ENCODE measurements around the gene SEPSECS.

The SEPSECS gene

GRCh38 chr4:25154594-25155265 lies 5.5 kb downstream of the SEPSECS start:
- DNase-seq = no peak

DNA sequence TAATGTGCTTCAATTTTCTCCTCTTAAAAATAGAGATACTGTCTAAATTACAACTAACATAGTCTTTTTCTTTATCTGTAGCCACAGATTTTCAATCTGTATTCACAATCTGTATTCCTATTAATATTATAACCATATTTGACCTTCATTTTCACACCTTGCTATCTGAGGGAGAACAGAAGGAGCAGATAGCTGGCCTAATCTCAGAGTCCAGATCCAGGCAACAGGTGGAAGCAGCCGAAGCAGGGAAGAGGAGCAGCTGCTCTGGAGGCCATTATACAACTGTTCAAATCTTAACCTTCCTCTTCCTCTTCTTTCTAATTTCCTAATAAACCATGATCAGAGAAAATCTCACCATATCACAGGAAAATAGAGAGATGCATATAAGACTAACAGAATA lies 14.2 kb downstream of the SEPSECS start:
- DNase-seq = no peak

GRCh38 chr4:25144870-25145481 lies 15.3 kb downstream of the SEPSECS start:
- DNase-seq = no peak

DNA sequence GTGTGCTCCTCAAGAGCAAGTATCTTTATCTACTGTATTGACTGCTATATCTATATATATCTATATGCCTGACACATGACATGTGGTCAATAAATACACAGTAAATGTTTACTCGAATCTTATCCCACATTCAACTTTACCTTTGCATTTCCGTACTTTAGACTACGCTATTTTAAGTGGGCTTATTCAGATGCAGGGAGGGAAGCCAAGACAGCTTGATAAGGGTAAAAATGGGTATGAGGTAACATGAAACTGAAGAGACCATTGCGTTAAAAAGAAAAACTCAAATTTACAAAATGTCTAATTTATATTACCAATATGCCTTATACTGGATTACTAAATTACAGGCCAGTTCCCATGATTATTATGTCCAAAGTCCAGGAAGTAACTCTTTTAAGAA lies 17.8 kb downstream of the SEPSECS start:
- DNase-seq = no peak

GRCh38 chr4:25141592-25141991 lies 18.7 kb downstream of the SEPSECS start:
- DNase-seq = no peak

DNA sequence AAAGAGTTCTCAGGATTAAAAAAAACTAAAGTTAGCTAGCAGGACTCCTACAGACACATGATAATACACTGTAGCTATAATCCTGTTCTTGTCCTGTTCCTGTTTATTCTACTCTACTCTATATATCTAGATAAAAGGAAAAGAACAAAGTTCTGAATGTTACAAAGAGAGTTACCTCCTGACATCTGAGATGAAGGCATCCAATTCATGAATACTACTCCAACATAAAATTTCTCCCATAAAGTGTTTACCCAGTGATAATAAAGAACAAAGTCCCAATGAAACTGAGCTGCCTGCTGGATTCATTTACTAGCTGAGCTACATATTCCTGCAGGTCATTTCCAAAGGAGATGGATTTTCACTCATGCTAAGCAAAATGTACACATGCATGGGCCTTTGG lies 27.1 kb downstream of the SEPSECS start:
- DNase-seq = no peak

- no peak for DNase-seq
Measured at GRCh38 chr4:25131926-25132325, 28.3 kb downstream of the SEPSECS start.

- no peak for DNase-seq
Measured at GRCh38 chr4:25131381-25131780, 28.9 kb downstream of the SEPSECS start.

GRCh38 chr4:25129917-25130316 lies 30.3 kb downstream of the SEPSECS start:
- no peak for DNase-seq

- DNase-seq = no peak
Measured at GRCh38 chr4:25128671-25129070, 31.6 kb downstream of the SEPSECS start.

GRCh38 chr4:25123236-25123635 lies 37.0 kb downstream of the SEPSECS start:
- no peak for DNase-seq

DNA sequence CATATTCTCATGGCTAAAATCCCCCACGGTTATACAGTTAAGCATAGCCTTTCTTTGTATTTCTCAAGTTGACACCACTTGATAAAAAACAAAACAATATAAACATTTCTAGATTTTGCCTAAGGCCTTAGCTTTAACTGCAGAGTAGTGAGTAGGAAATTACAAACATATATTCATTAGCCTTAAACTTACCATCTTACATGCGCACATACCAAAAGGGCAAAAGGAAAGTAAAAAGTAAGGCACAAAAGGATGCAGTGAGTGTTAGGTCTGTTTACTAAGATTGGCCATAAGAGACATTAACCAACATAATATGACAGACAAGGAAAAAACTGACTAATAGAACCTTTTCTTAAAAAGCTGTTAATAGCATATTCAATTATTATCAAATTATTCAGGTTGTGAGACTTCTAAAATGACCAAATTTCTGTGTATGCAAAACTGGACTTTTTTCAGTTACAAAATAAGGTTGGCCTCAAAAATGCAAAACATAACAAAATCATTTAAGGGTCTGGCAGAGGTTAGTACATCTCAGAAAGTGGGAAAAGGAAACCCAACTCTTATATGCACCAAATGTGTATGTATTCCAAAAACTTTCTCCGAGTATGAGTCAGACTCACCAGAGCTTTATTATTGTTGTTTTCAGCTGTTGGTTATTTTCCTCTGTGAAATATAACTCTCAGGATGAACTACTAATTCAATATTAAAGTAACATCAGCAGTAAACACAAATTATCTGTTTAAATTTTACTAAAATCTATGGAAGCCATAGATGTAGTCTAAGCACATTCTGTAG lies 39.9 kb downstream of the SEPSECS start:
- DNase-seq = no peak

- no peak for DNase-seq
Measured at GRCh38 chr4:25117716-25118472, 42.4 kb downstream of the SEPSECS start.

- no peak for DNase-seq
Measured at GRCh38 chr4:25117274-25117673, 43.0 kb downstream of the SEPSECS start.

DNA sequence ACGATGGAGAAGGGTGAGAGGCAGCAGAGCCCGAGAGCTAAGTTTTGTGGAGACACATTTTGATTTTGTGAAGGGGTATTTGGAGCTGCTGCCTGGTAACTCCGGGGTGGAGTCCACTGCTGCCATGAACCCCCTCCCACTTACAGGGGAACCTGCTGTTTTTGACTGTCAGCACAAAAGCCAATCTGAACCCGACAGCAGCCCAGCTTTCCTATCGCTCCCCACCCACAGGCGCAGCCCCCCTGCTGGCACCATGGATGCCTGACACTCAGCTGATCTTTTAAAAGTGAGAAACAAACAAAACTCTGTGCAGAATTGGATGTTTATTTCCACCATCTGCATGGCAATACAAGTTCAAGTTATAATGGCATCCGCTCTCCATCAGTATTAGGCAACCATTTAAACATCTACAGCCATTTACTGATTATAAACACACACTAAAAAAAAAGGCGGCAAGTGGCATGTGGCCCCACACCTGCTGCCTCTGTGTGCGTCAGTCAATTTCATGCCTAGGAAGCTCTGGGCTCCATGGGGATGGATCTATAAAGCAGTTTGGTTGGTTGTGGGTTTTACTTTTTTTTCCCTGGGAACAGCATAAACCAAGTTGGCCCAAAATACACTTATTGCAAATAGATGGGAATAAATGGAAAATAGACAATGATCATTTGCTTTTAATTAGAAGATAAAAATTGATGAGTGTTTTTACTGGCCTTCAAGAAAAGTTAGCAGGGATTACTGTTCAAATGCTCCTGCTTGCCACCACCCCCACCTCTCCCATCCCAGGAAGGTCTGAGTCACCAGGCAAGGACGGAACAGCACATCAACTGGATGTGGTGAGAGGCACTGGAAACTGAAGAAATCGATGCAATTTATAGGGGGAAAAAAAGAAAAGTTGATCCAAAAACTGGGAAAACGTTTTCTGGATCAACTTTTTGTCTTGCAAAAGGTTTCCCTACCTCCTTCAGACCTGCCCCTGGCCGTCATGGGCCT lies 46.0 kb downstream of the SEPSECS start:
- DNase-seq = no peak

DNA sequence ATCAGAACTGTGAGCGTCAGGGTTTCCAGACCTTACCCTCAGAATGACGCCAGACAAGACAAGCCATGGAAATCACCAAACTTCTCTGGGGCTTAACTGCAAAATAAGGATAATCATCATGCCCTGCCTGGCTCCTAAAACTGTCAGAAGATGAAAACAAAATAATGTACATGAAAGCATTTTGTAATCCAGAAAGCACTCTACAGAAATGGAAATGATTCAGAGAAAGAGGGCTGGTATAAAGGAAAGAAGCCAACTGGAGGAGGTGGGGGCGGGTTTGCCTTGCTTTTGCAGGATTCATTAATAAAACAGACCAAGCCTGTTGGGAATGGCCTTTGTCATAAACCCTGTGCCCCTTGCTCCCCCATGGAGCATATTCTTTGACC lies 47.3 kb downstream of the SEPSECS start:
- no peak for DNase-seq

DNA sequence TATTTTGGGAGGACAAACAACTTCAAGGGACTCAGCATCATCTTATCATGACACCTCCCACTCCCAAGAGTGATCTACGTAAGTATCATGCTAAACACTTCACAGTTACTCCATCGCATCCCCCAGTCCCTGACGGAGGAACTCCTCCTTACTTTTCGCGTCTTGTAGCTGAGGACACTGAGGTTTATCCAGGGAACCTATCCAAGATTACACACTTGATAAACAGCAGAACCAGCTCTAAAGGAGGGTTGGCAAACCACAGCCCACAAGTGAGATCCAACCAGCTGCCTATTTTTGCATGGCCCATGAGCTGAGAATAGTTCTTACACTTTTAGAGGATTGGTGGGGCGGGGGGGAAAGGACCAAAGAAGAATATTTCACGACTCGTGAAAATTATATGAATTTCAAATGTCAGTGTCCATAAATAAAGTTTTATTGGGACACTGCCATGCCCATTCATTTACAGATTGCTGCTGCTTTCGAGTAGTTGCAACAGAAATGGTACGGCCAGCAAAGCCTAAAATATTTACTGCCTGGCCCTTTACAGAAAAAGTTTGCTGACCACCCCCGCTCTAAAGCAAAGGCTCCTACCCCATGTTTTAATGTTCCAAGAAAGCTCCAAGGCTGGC lies 47.8 kb downstream of the SEPSECS start:
- no peak for DNase-seq

DNA sequence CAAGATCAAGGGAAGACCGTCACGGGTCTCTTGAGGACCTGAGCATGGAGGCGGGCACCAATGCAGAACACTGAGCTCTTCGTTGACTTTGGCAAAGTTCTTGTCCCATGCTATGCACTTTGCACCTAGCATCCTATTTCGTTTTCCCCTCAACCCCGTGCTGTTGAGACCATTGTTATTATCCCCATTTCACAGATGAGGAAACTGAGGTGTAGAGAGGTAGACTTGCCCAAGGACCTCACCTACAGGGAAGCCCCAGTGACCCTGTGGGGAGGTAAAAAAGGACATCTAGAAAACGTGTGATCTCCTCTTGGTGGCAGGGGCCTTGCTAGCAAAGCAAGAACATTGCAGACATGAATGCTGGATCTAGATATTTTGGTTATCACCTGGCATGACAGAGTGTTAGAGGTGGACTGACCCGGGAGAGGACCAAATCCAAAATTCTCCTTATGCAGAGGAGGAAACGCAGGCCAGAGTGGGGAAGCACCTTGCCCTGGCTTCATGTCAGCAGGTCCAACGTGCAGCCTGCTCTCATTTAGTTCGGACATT lies 48.5 kb downstream of the SEPSECS start:
- DNase-seq = no peak

DNA sequence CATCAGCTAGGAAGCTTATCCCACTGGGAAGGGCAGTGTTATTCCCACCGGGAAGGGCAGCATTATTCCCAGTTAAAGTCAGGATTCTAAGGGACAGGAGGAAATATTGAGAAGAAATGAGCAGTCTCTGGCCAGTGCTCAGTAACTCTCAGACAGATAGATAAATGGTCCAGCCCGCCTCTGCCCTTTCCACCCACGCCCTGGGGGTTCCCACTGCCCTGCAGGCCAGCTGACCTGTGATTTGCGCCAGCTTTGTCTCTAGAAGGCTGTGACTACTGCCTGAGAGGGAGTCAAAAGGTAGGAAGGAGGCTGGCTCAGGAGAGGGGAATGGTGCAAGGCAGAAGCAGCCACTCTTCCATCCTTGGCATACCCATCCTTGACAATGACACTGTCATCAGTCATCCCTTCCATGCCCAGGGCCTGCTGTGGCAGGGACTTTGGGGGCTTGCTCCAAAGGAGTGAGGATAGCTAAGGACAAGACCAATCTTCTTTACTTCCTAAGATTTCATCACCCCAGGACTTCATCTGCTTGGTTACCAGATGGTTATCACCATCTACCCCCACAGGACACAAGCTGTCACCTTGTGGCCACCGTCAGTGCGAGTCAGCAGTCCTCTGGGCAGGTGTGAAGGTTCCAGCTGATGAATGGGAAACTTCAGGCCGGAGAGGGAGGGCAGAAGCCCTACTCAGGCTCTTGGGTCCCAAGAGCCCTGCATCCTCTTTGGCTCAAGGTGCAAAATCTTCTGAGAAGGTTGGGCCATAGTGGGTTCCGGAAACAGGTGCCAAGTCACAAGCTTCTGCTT lies 49.5 kb downstream of the SEPSECS start:
- DNase-seq = no peak

GRCh38 chr4:25109511-25109910 lies 50.7 kb downstream of the SEPSECS start:
- DNase-seq = no peak
